ENCODE measurements around the gene ZNRF1. TPM values are rescaled to one million over a fixed set of nuclear protein-coding genes. Genes with fewer than 3 reads are reported as not detected.

The ZNRF1 gene
- total RNA-seq, 4 donors from 2014 or later: 7.5 to 20.7 (median 15.1) TPM

- DNase-seq (ENCODE audit: low spot score) (no peak), ATAC-seq (ENCODE audit: low FRiP score) (no peak)
These were observed 28.1 kb downstream of the ZNRF1 start for GRCh38 chr16:75026892-75027391.

GRCh38 chr16:75027520-75028300 is 28.9 kb downstream of the ZNRF1 start:
- ATAC-seq (ENCODE audit: low FRiP score): no peak
- no peak for DNase-seq (ENCODE audit: low spot score)
- no peak for TF ChIP-seq CTCF (IDR thresholded peaks at IDR 0.05)

More at GRCh38 chr16:75026892-75027391, 28.1 kb downstream of the ZNRF1 start:
- TF ChIP-seq CTCF (IDR thresholded peaks at IDR 0.05): no peak

- ATAC-seq (ENCODE audit: low FRiP score): no peak
- no peak for TF ChIP-seq CTCF (IDR thresholded peaks at IDR 0.05)
These were observed 29.8 kb downstream of the ZNRF1 start for GRCh38 chr16:75028544-75029135.

GRCh38 chr16:75029854-75030253 is 31.0 kb downstream of the ZNRF1 start:
- no peak for ATAC-seq (ENCODE audit: low FRiP score)
- DNase-seq (ENCODE audit: low spot score): no peak
- TF ChIP-seq CTCF (IDR thresholded peaks at IDR 0.05): no peak

More at GRCh38 chr16:75028544-75029135, 29.8 kb downstream of the ZNRF1 start:
- DNase-seq (ENCODE audit: low spot score): no peak

- no peak for DNase-seq (ENCODE audit: low spot score)
- ATAC-seq (ENCODE audit: low FRiP score): no peak
These were observed 33.8 kb downstream of the ZNRF1 start for GRCh38 chr16:75032655-75033054.

GRCh38 chr16:75035410-75035968 is 36.7 kb downstream of the ZNRF1 start:
- ATAC-seq (ENCODE audit: low FRiP score): no peak
- DNase-seq (ENCODE audit: low spot score): no peak
- no peak for TF ChIP-seq CTCF (IDR thresholded peaks at IDR 0.05)

More at GRCh38 chr16:75032655-75033054, 33.8 kb downstream of the ZNRF1 start:
- no peak for TF ChIP-seq CTCF (IDR thresholded peaks at IDR 0.05)
